ENCODE data around the gene ROR1. TPM values are rescaled to one million over a fixed set of nuclear protein-coding genes. Genes with fewer than 3 reads are reported as not detected.

ROR1 gene
- total and polyA plus RNA-seq, 10 of the 15 experiments (the other 5 are each of a cell fraction or from before 2014, with no cell fraction given) = 0.02 to 0.08 (median 0.05) TPM; not detected in 6

GRCh38 chr1:63782982-63783381, 9.2 kb downstream of the ROR1 start:
- intact Hi-C loops (cut with micrococcal nuclease; ENCODE audit: unreplicated experiment) = no loop called here
- ATAC-seq (no peak), FAIRE-seq (no peak), DNase-seq (ENCODE audit: low read depth, low spot score) (no peak)
- H3K27me3 ChIP-seq (replicated peaks in 1 of 2; ENCODE audit: control insufficient read depth in 2 of 2, insufficient read depth in 2 of 2, low read length in 1 of 2) = peaks cover 0 to 2% of the 10 kb centered on the region in 2 experiments; a peak in 2 of 4 replicates
- BruUV-seq (replicated peaks) = no TSS peak
- no peak overlapping the region for H3K27ac ChIP-seq (ENCODE audit: control insufficient read depth, insufficient read depth)
- 10% methylated on average over 2 of the region's 2 CpGs for WGBS (ENCODE audit: insufficient coverage, insufficient replicate concordance, low lambda C conversion rate, missing lambda C conversion rate)
- in situ Hi-C loops (cut with MboI) = no loop called here
- no peak for TF ChIP-seq PKNOX1 (IDR thresholded peaks at IDR 0.05)
- no peak for TF ChIP-seq IKZF2 (IDR thresholded peaks at IDR 0.05)
- no peak for TF ChIP-seq ZNF24 (IDR thresholded peaks at IDR 0.05)
- TF ChIP-seq KLF5 (IDR thresholded peaks at IDR 0.05; ENCODE audit: partially characterized antibody) = no peak
- TF ChIP-seq RCOR1 (conservative IDR thresholded peaks at IDR 0.05; ENCODE audit: low read depth, low read length) = no peak
- no peak for TF ChIP-seq USF1 (IDR thresholded peaks at IDR 0.05; ENCODE audit: borderline replicate concordance, extremely low read length, insufficient read depth, low read depth, low read length)
- no peak for TF ChIP-seq RBBP5 (conservative IDR thresholded peaks at IDR 0.05)
- TF ChIP-seq SUPT20H (IDR thresholded peaks at IDR 0.05; ENCODE audit: borderline replicate concordance, control insufficient read depth, low read depth, low read length) = no peak
- no peak for TF ChIP-seq RFX5 (IDR thresholded peaks at IDR 0.05; ENCODE audit: low read depth, low read length)
- TF ChIP-seq ZNF384 (IDR thresholded peaks at IDR 0.05; ENCODE audit: borderline replicate concordance, low read depth, low read length) = no peak
- no peak for TF ChIP-seq CBFB (IDR thresholded peaks at IDR 0.05; ENCODE audit: low read depth)
- no peak for TF ChIP-seq CHD2 (IDR thresholded peaks at IDR 0.05; ENCODE audit: borderline replicate concordance, low read depth, low read length)
- no peak for TF ChIP-seq LARP7 (IDR thresholded peaks at IDR 0.05)
- no peak for TF ChIP-seq EED (IDR thresholded peaks at IDR 0.05; ENCODE audit: low read depth)
- ChIA-PET CTCF (no interaction called here), POLR2A (no interaction called here), SMC1A (ENCODE audit: uncharacterized antibody, unreplicated experiment) (no interaction called here), RAD21 (ENCODE audit: unreplicated experiment) (interaction anchor here (1.1 kb wide), 1 partner anchor 91 kb away, joined by 3 read pairs; no protein-coding TSS in a partner anchor)
- H3K4me1 ChIP-seq (ENCODE audit: control insufficient read depth, insufficient read depth, low read length) = no peaks in the 10 kb centered on the region
- H2AFZ ChIP-seq (ENCODE audit: control insufficient read depth, low read depth, low read length) = no peak overlapping the region
- no peak overlapping the region for H3K9ac ChIP-seq (ENCODE audit: control insufficient read depth, insufficient read depth, low read length)
- H3K4me2 ChIP-seq (ENCODE audit: control insufficient read depth, insufficient read depth) = no peak overlapping the region
- no peaks in the 10 kb centered on the region for H3K79me2 ChIP-seq (ENCODE audit: control insufficient read depth, insufficient read depth, low read length)
- no peaks in the 10 kb centered on the region for H3K36me3 ChIP-seq (ENCODE audit: control insufficient read depth in 2 of 2, insufficient read depth in 2 of 2, low read length in 1 of 2)
- H3K9me3 ChIP-seq (replicated peaks; ENCODE audit: control insufficient read depth, insufficient read depth, low read length) = no peaks in the 10 kb centered on the region
- H4K20me1 ChIP-seq (ENCODE audit: control insufficient read depth, insufficient read depth) = no peaks in the 10 kb centered on the region
- H3K4me3 ChIP-seq = no peak overlapping the region
